Heart left ventricle (tissue), 13 donors: ENCODE results near the gene SYNPO.

Source experiments
- CTCF ChIP-seq, 12 donors: fragments of 200-600 bp; sonication (generic) in 4 of 12; IDR thresholded peaks; one replicate each; pipeline versions ENCODE4 v1.5.0 to v1.8.0; 2018 to 2022; ENCODE audit warnings: antibody characterized with exemption in 12 of 12, mild to moderate bottlenecking in 5 of 12
- POLR2A ChIP-seq, 2 donors: fragments of 450-650 bp; IDR thresholded peaks; one replicate each; pipeline ENCODE4 v1.6.1; 2017; ENCODE audit warnings: antibody characterized with exemption in 2 of 2, mild to moderate bottlenecking in 2 of 2, moderate library complexity in 2 of 2
- donor health status: ischemic (EF 13 %, LVEDD 7.1; RV severe dilation, severe dysfunction).
- donor health status: DM: no; HTN: yes; CAD: no.
- donor health status: DM: no; HTN: no; CAD: no.
- donor health status: ischemic (EF 25% LVEDD 6.9; RV normal size, moderate dysfunction).
- donor health status: ischemic (EF 25% LVEDD 5.7; RV mildly dilated, moderate dysfunction).
- donor health status: ischemic (EF 35%, LVEDD 5.7; RV mildly dilated, moderate dysfunction).
- donor health status: nonischemic (EF 11% LVEDD 7.7; RV severe dilation, severe dysfunction).
- donor health status: DM: yes; HTN: yes; CAD: no.
- donor health status: PGD.
- donor health status: ischemic (EF 29% LVEDD 5.4; RV normal size, mild dysfunction).
- donor health status: nonischemic (EF 23%, LVEDD 6.1; RV moderate dilation, normal function).

GRCh38 chr5:150694612-150695011, 54.2 kb downstream of the SYNPO start:
- TF ChIP-seq POLR2A (IDR thresholded peaks at IDR 0.05) (no peak), CTCF (IDR thresholded peaks at IDR 0.05) (no peak)
